Left ventricle myocardium inferior (tissue), 1 donor: Measurements from ENCODE around the gene SPATA24. TPM values are rescaled to one million over a fixed set of nuclear protein-coding genes. Genes with fewer than 3 reads are reported as not detected.
A peak's percentile ranks its signal among the peaks of the same experiment; 100 is the strongest.
"Not testable (repeated sequence)": the region's sequence is repeated elsewhere in the genome, so short reads cannot be mapped to it uniquely, and the experiment has no call there.

Experiments used
- DNase-seq: peaks from one replicate; pipeline ENCODE4 v3.0.0-alpha.2; 2020
- H3K27ac ChIP-seq: fragments of 200-600 bp; replicated peaks from 2 replicates; pipeline ENCODE4 v1.8.0; 2021
- H3K27me3 ChIP-seq: fragments of 200-600 bp; 2 replicates; pipeline ENCODE4 v1.8.0; 2021; ENCODE audit warnings: low read depth
- H3K36me3 ChIP-seq: fragments of 200-600 bp; 2 replicates; pipeline ENCODE4 v1.8.0; 2021
- H3K4me1 ChIP-seq: fragments of 200-600 bp; 2 replicates; pipeline ENCODE4 v1.8.0; 2021
- H3K4me3 ChIP-seq: fragments of 200-600 bp; 2 replicates; pipeline ENCODE4 v1.8.0; 2021; ENCODE audit warnings: mild to moderate bottlenecking, moderate library complexity
- H3K9me3 ChIP-seq: fragments of 200-600 bp; replicated peaks from 2 replicates; pipeline ENCODE4 v1.8.0; 2021
- CTCF ChIP-seq: fragments of 200-600 bp; IDR thresholded peaks from 2 replicates; pipeline ENCODE4 v1.8.0; 2021; ENCODE audit warnings: antibody characterized with exemption, mild to moderate bottlenecking, borderline replicate concordance
- intact Hi-C: fragments of 100-400 bp; cut with micrococcal nuclease; formaldehyde crosslinking; loops from one replicate; pipeline ENCODE4 v1.11.0; 2022
- total RNA-seq: library from RNA; stranded (reverse); fragmentation: NEBNext Ultra II Directional; extraction: Animal tissue kit (Norgen Biotek cat#: 25700); gene quantifications from one replicate; pipeline ENCODE4 v1.2.1, GENCODE V29; 2021
- donor health status: DM: no; HTN: yes; CAD: no; lungs with severe emphysema.

Gene SPATA24
- total RNA-seq, 1 donor from 2014 or later, result 15.7 TPM

- Histone ChIP-seq H3K4me3 (no peak overlapping the region), H3K27me3 (no peaks in the 10 kb centered on the region), H3K4me1 (peaks cover 16% of the 10 kb centered on the region), H3K27ac (peak overlapping the region; percentile 16), H3K36me3 (no peaks in the 10 kb centered on the region), H3K9me3 (no peaks in the 10 kb centered on the region)
- DNase-seq, result no peak
- TF ChIP-seq CTCF, result no peak
- intact Hi-C loops, result loop anchor here (10.0 kb wide), 1 partner anchor 49 kb away; no protein-coding TSS in a partner anchor
Measured at GRCh38 chr5:139445325-139446170, 41.7 kb upstream of the SPATA24 start.

- Histone ChIP-seq H3K4me3 (no peak overlapping the region), H3K4me1 (peaks cover 25% of the 10 kb centered on the region), H3K36me3 (no peaks in the 10 kb centered on the region), H3K27me3 (no peaks in the 10 kb centered on the region), H3K27ac (no peak overlapping the region), H3K9me3 (no peaks in the 10 kb centered on the region)
- TF ChIP-seq CTCF, result no peak
- intact Hi-C loops, result loop anchor here (10.0 kb wide), 1 partner anchor 51 kb away; no protein-coding TSS in a partner anchor
- DNase-seq, result no peak
Measured at GRCh38 chr5:139443831-139444453, 40.1 kb upstream of the SPATA24 start.

GRCh38 chr5:139440416-139440815 is 36.5 kb upstream of the SPATA24 start:
- peaks cover 21% of the 10 kb centered on the region for H3K36me3 ChIP-seq

GRCh38 chr5:139439013-139439903 is 35.4 kb upstream of the SPATA24 start, which contains the start of gene DNAJC18:
Gene DNAJC18 (minus strand): TSS chr5:139439525. CDS start chr5:139439445, 80 bp downstream.
- Histone ChIP-seq H3K4me3 (peak within 1 kb of the TSS; percentile 81), H3K9me3 (no peaks in the 10 kb centered on the region), H3K4me1 (peaks cover 17% of the 10 kb centered on the region), H3K36me3 (peaks cover 32% of the 10 kb centered on the region), H3K27me3 (no peaks in the 10 kb centered on the region), H3K27ac (peak within 1 kb of the TSS; percentile 95)
- DNase-seq, result peak; percentile 96
- no peak for TF ChIP-seq CTCF
- intact Hi-C loops, result no loop called here

More at GRCh38 chr5:139440416-139440815, 36.5 kb upstream of the SPATA24 start:
- H3K9me3 ChIP-seq, DNase-seq, H3K4me3 ChIP-seq, H3K27me3 ChIP-seq: not testable (repeated sequence)
- H3K27ac ChIP-seq, result peak overlapping the region; percentile 95
- intact Hi-C loops, result loop anchor here (10.0 kb wide), 1 partner anchor 54 kb away; no protein-coding TSS in a partner anchor
- peaks cover 17% of the 10 kb centered on the region for H3K4me1 ChIP-seq

- Histone ChIP-seq H3K4me3 (peak overlapping the region; percentile 81), H3K4me1 (peaks cover 17% of the 10 kb centered on the region), H3K27ac (peak overlapping the region; percentile 95), H3K27me3 (no peaks in the 10 kb centered on the region), H3K36me3 (peaks cover 38% of the 10 kb centered on the region), H3K9me3 (no peaks in the 10 kb centered on the region)
- intact Hi-C loops, result no loop called here
- no peak for DNase-seq
- TF ChIP-seq CTCF, result no peak
Measured at GRCh38 chr5:139438707-139439012, 34.8 kb upstream of the SPATA24 start.
